K562 (cell line): Measurements from ENCODE around the gene KAT5.

Experiments used
- EZH2 ChIP-seq: IDR thresholded peaks from 2 replicates; pipeline ENCODE4 v1.6.1; 2012; ENCODE audit warnings: low read depth, mild to moderate bottlenecking, inconsistent platforms, low read length, borderline replicate concordance
- FOSL1 ChIP-seq: fragments of 200-800 bp; sonication (Bioruptor generic); conservative IDR thresholded peaks from 2 replicates; pipeline ENCODE4 v1.6.1; 2016; ENCODE audit warnings: missing genetic modification characterization, missing compliant biosample characterization
- FOXJ3 ChIP-seq: sonication (generic); formaldehyde crosslinking; IDR thresholded peaks from 2 replicates; pipeline ENCODE4 v1.4.0; 2020; ENCODE audit warnings: mild to moderate bottlenecking, missing genetic modification reagents
- MCM3 ChIP-seq: fragments of 450-650 bp; IDR thresholded peaks from 2 replicates; pipeline ENCODE4 v1.6.1; 2016
- NR2C2 ChIP-seq, 2 experiments: fragments of 200-800 bp in 1 of 2; sonication (Bioruptor generic) in 1 of 2; sonication (generic) in 1 of 2; formaldehyde crosslinking in 1 of 2; IDR thresholded peaks; 2 replicates each; pipeline versions ENCODE4 v1.6.1 to v1.8.0; 2016 to 2022; ENCODE audit warnings: mild to moderate bottlenecking in 1 of 2, missing compliant biosample characterization in 1 of 2, missing genetic modification characterization in 1 of 2, missing genetic modification reagents in 1 of 2
- PCBP2 ChIP-seq: fragments of 200-400 bp; formaldehyde crosslinking; IDR thresholded peaks from 2 replicates; pipeline ENCODE4 v1.6.1; 2018; ENCODE audit warnings: low read length, low read depth, mild to moderate bottlenecking, moderate library complexity; ENCODE audit not compliant: poor library complexity, severe bottlenecking
- POLR2A ChIP-seq: fragments of 450-650 bp; conservative IDR thresholded peaks from 2 replicates; pipeline ENCODE4 v1.6.1; 2016
- SIRT6 ChIP-seq: IDR thresholded peaks from one replicate; pipeline ENCODE4 v1.6.1; 2012; ENCODE audit warnings: low read depth, mild to moderate bottlenecking, control low read depth, inconsistent platforms, low read length, moderate library complexity
- TARDBP ChIP-seq: fragments of 450-650 bp; IDR thresholded peaks from 2 replicates; pipeline ENCODE4 v1.6.1; 2016
- ZNF134 ChIP-seq: fragments of 250-450 bp; sonication (Bioruptor Pico); conservative IDR thresholded peaks from 2 replicates; pipeline ENCODE4 v1.4.0; 2020
- ZNF76 ChIP-seq: fragments of 250-450 bp; sonication (Bioruptor Pico); IDR thresholded peaks from 2 replicates; pipeline ENCODE4 v1.4.0; 2020; ENCODE audit warnings: mild to moderate bottlenecking, moderate library complexity, borderline replicate concordance

DNA sequence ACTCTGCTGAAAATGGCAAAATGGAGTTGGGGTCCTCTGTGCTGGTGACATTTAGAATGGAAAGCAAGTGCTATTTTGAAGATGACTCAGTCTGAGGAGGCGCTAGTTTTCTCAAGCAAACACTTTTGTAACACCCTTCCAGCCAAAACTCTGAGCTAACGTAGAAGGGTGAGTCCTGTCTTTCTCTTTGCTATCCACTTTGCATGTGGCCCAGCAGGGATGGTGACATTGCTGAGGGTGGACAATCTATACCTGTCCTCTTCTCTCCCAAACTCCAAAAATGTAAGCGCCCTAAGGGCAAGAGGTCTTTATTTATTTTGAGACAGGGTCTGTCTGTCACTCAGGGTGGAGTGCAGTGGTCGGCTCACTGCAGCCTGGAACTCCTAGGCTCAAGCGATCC lies 3.6 kb upstream of the KAT5 start:
- TF ChIP-seq SIRT6 (no peak), TARDBP (no peak), PCBP2 (no peak), ZNF134 (CRISPR knock-in tag) (no peak), FOSL1 (tag) (no peak), ZNF76 (no peak), POLR2A (no peak), EZH2 (no peak), FOXJ3 (CRISPR knock-in tag) (no peak), MCM3 (no peak), NR2C2 (CRISPR knock-in tag; IDR thresholded peaks at IDR 0.05) (no peak), NR2C2 (tag; IDR thresholded peaks at IDR 0.05) (no peak)
